Neuronal stem cell (in vitro differentiated cells): Measurements from ENCODE around the gene JSRP1.

ENCODE experiments used
- DNase-seq: peaks from one replicate; pipeline ENCODE4 v3.0.0-alpha.2; 2013; ENCODE audit warnings: low spot score
- H2AFZ ChIP-seq: one replicate; pipeline ENCODE4 v1.6.1; 2013; ENCODE audit warnings: mild to moderate bottlenecking, low read length, inconsistent platforms
- H2AK5ac ChIP-seq: 2 replicates; pipeline ENCODE4 v1.6.1; 2013; ENCODE audit warnings: low read depth, mild to moderate bottlenecking, inconsistent platforms, low read length, moderate library complexity, mixed read lengths
- H2BK120ac ChIP-seq: 2 replicates; pipeline ENCODE4 v1.6.1; 2013; ENCODE audit warnings: low read depth, mild to moderate bottlenecking, inconsistent platforms, low read length, moderate library complexity, mixed read lengths
- H2BK12ac ChIP-seq: one replicate; pipeline ENCODE4 v1.6.1; 2013; ENCODE audit warnings: low read length, inconsistent platforms
- H2BK15ac ChIP-seq: 2 replicates; pipeline ENCODE4 v1.6.1; 2013; ENCODE audit warnings: mild to moderate bottlenecking, low read length, inconsistent platforms, mixed read lengths
- H2BK5ac ChIP-seq: one replicate; pipeline ENCODE4 v1.6.1; 2013; ENCODE audit warnings: inconsistent platforms, mild to moderate bottlenecking, low read length, moderate library complexity
- H3K14ac ChIP-seq: one replicate; pipeline ENCODE4 v1.6.1; 2013; ENCODE audit warnings: low read length, inconsistent platforms
- H3K18ac ChIP-seq: 2 replicates; pipeline ENCODE4 v1.6.1; 2013; ENCODE audit warnings: low read length, inconsistent platforms
- H3K23ac ChIP-seq: 2 replicates; pipeline ENCODE4 v1.6.1; 2013; ENCODE audit warnings: low read depth, mild to moderate bottlenecking, mixed read lengths, low read length, inconsistent platforms; ENCODE audit not compliant: poor library complexity
- H3K27ac ChIP-seq: replicated peaks from 3 replicates; pipeline ENCODE4 v1.5.1; 2013; ENCODE audit warnings: low read length, inconsistent platforms
- H3K27me3 ChIP-seq, 3 experiments: 2 replicates each; pipeline ENCODE4 v1.6.1; 2013; ENCODE audit warnings: low read length in 3 of 3, mild to moderate bottlenecking in 2 of 3, inconsistent platforms in 1 of 3, low read depth in 1 of 3, mixed read lengths in 1 of 3, moderate library complexity in 1 of 3; ENCODE audit not compliant: control insufficient read depth in 3 of 3, insufficient read depth in 3 of 3
- H3K36me3 ChIP-seq, 2 donors: replicated peaks in 1 of 2; 2 replicates each; pipeline ENCODE4 v1.6.1; 2013; ENCODE audit warnings: low read length in 2 of 2; ENCODE audit not compliant: control insufficient read depth in 2 of 2, insufficient read depth in 2 of 2
- H3K4ac ChIP-seq: 2 replicates; pipeline ENCODE4 v1.6.1; 2013; ENCODE audit warnings: inconsistent platforms, mild to moderate bottlenecking, low read length, moderate library complexity
- H3K4me1 ChIP-seq, 2 donors: 1 replicate in 1 of 2; 2 replicates in 1 of 2; pipeline ENCODE4 v1.6.1; 2013; ENCODE audit warnings: low read length in 2 of 2, low read depth in 1 of 2; ENCODE audit not compliant: control insufficient read depth in 2 of 2, insufficient read depth in 1 of 2
- H3K4me2 ChIP-seq: one replicate; pipeline ENCODE4 v1.6.1; 2013; ENCODE audit warnings: mild to moderate bottlenecking, low read length, inconsistent platforms; ENCODE audit not compliant: insufficient read depth, poor library complexity, severe bottlenecking
- H3K4me3 ChIP-seq, 2 donors: 2 replicates each; pipeline ENCODE4 v1.5.1; 2013; ENCODE audit warnings: low read length in 2 of 2, mild to moderate bottlenecking in 2 of 2, inconsistent platforms in 1 of 2, moderate library complexity in 1 of 2
- H3K79me1 ChIP-seq: one replicate; pipeline ENCODE4 v1.6.1; 2013; ENCODE audit warnings: low read depth, mild to moderate bottlenecking, inconsistent platforms, low read length, moderate library complexity
- H3K9ac ChIP-seq: one replicate; pipeline ENCODE4 v1.6.1; 2013; ENCODE audit warnings: mild to moderate bottlenecking, low read depth, low read length, inconsistent platforms; ENCODE audit not compliant: poor library complexity
- H3K9me3 ChIP-seq, 2 donors: replicated peaks in 1 of 2; 2 replicates each; pipeline versions ENCODE3 to v1.6.1; 2013; ENCODE audit warnings: low read length in 2 of 2, mild to moderate bottlenecking in 2 of 2, inconsistent platforms in 1 of 2, low read depth in 1 of 2, mixed read lengths in 1 of 2, moderate library complexity in 1 of 2; ENCODE audit not compliant: control insufficient read depth in 2 of 2, insufficient read depth in 1 of 2
- H4K8ac ChIP-seq: one replicate; pipeline ENCODE4 v1.6.1; 2013; ENCODE audit warnings: low read depth, mild to moderate bottlenecking, inconsistent platforms, low read length, moderate library complexity
- H4K91ac ChIP-seq: one replicate; pipeline ENCODE4 v1.6.1; 2013; ENCODE audit warnings: low read length, low read depth, mild to moderate bottlenecking, inconsistent platforms; ENCODE audit not compliant: poor library complexity
- WGBS, 2 donors: extraction: QIAGEN DNeasy Blood & Tissue Kit; methylation state at CpG; one replicate each; pipeline ENCODE4 v1.1.7; 2013; ENCODE audit warnings: missing lambda C conversion rate in 2 of 2, mixed read lengths in 1 of 2; ENCODE audit not compliant: insufficient read length in 2 of 2, insufficient replicate concordance in 1 of 2; ENCODE audit errors: extremely low coverage in 2 of 2; 5-methylcytosine and 5-hydroxymethylcytosine counted together

JSRP1 gene

GRCh38 chr19:2239173-2239572 lies 17.0 kb downstream of the JSRP1 start:
- Histone ChIP-seq H3K36me3 (peaks cover 17 to 63% of the 10 kb centered on the region in 2 donors), H2AK5ac (no peak overlapping the region), H2BK12ac (no peak overlapping the region), H3K27ac (no peak overlapping the region), H3K4me3 (peak overlapping the region in 1 of 2 donors; percentile 60), H3K9ac (no peak overlapping the region), H2BK15ac (no peak overlapping the region), H2BK5ac (no peak overlapping the region), H4K8ac (no peak overlapping the region), H2AFZ (no peak overlapping the region), H3K23ac (no peak overlapping the region), H3K9me3 (no peaks in the 10 kb centered on the region), H3K14ac (no peak overlapping the region), H3K4me1 (peaks cover 25 to 30% of the 10 kb centered on the region in 2 donors), H3K27me3 (no peaks in the 10 kb centered on the region), H3K4ac (no peak overlapping the region), H4K91ac (no peak overlapping the region), H2BK120ac (no peak overlapping the region), H3K79me1 (peaks cover 45% of the 10 kb centered on the region), H3K4me2 (no peak overlapping the region), H3K18ac (no peak overlapping the region)
- no peak for DNase-seq
- WGBS, 2 donors: no CpG with 5 or more reads among the region's 10 CpGs

- Histone ChIP-seq H3K79me1 (peaks cover 40% of the 10 kb centered on the region), H4K8ac (no peak overlapping the region), H3K4me3 (peak overlapping the region in 1 of 2 donors; percentile 60), H2BK120ac (no peak overlapping the region), H2AFZ (no peak overlapping the region), H3K4me2 (peak overlapping the region; percentile 61), H2BK15ac (no peak overlapping the region), H3K9me3 (no peaks in the 10 kb centered on the region), H3K14ac (no peak overlapping the region), H3K36me3 (peaks cover 18 to 63% of the 10 kb centered on the region in 2 donors), H3K18ac (no peak overlapping the region), H3K23ac (no peak overlapping the region), H4K91ac (no peak overlapping the region), H2AK5ac (no peak overlapping the region), H3K9ac (peak overlapping the region; percentile 7), H2BK12ac (no peak overlapping the region), H3K4me1 (peaks cover 25 to 30% of the 10 kb centered on the region in 2 donors), H3K27me3 (no peaks in the 10 kb centered on the region), H3K4ac (no peak overlapping the region), H3K27ac (no peak overlapping the region), H2BK5ac (no peak overlapping the region)
- no CpG with 5 or more reads among the region's 6 CpGs for WGBS, 2 donors
- DNase-seq: no peak
Measured at GRCh38 chr19:2237869-2238153, 18.4 kb downstream of the JSRP1 start.

- DNase-seq: no peak
- Histone ChIP-seq H3K4me3 (peak overlapping the region; percentile 60 to 95), H2AK5ac (peak overlapping the region; percentile 94), H3K4me2 (peak overlapping the region; percentile 61), H4K8ac (peak overlapping the region; percentile 57), H3K14ac (peak overlapping the region; percentile 87), H3K9me3 (no peaks in the 10 kb centered on the region), H3K4ac (peak overlapping the region; percentile 80), H3K79me1 (peaks cover 36% of the 10 kb centered on the region), H2BK15ac (peak overlapping the region; percentile 93), H2AFZ (peak overlapping the region; percentile 95), H3K27ac (peak overlapping the region; percentile 97), H3K27me3 (no peaks in the 10 kb centered on the region), H3K23ac (peak overlapping the region; percentile 99), H3K36me3 (peaks cover 15 to 63% of the 10 kb centered on the region in 2 donors), H3K18ac (peak overlapping the region; percentile 99), H3K9ac (peak overlapping the region; percentile 97), H2BK120ac (no peak overlapping the region), H3K4me1 (peaks cover 25 to 30% of the 10 kb centered on the region in 2 donors), H4K91ac (no peak overlapping the region), H2BK12ac (no peak overlapping the region), H2BK5ac (peak overlapping the region; percentile 91)
- WGBS, 2 donors: no CpG with 5 or more reads among the region's 43 CpGs
Measured at GRCh38 chr19:2237051-2237868, 19.0 kb downstream of the JSRP1 start.

GRCh38 chr19:2236314-2237050 lies 19.7 kb downstream of the JSRP1 start, which contains the start of the genes PLEKHJ1 and SF3A2:
PLEKHJ1 (minus strand) TSS chr19:2236329; CDS start chr19:2236248, 81 bp downstream.
SF3A2 (plus strand) TSS chr19:2236824; CDS start chr19:2243419, 6,595 bp downstream.
- no CpG with 5 or more reads among the region's 80 CpGs for WGBS, 2 donors
- H2BK12ac ChIP-seq: peak within 1 kb of the TSS; percentile 52
- H4K91ac ChIP-seq: no peak within 1 kb of the TSS
- peak within 1 kb of the TSS; percentile 87 for H3K14ac ChIP-seq
- peak; percentile 98 for DNase-seq
- no peak within 1 kb of the TSS for H2BK120ac ChIP-seq
- H3K27me3 ChIP-seq: no peaks in the 10 kb centered on the region
- peak within 1 kb of the TSS; percentile 94 for H2AK5ac ChIP-seq
- peak within 1 kb of the TSS; percentile 57 for H4K8ac ChIP-seq
- H3K23ac ChIP-seq: peak within 1 kb of the TSS; percentile 99
- H3K4me3 ChIP-seq: peak within 1 kb of the TSS; percentile 60 to 95
- peak within 1 kb of the TSS; percentile 97 for H3K27ac ChIP-seq
- H3K4me1 ChIP-seq: peaks cover 23 to 30% of the 10 kb centered on the region in 2 donors
- peak within 1 kb of the TSS; percentile 97 for H3K9ac ChIP-seq
- H3K18ac ChIP-seq: peak within 1 kb of the TSS; percentile 100
- peaks cover 17 to 61% of the 10 kb centered on the region in 2 donors for H3K36me3 ChIP-seq
- H3K79me1 ChIP-seq: peaks cover 32% of the 10 kb centered on the region
- H3K9me3 ChIP-seq: no peaks in the 10 kb centered on the region
- peak within 1 kb of the TSS; percentile 91 for H2BK5ac ChIP-seq
- H3K4me2 ChIP-seq: peak within 1 kb of the TSS; percentile 92
- peak within 1 kb of the TSS; percentile 96 for H3K4ac ChIP-seq
- peak within 1 kb of the TSS; percentile 93 for H2BK15ac ChIP-seq
- peak within 1 kb of the TSS; percentile 95 for H2AFZ ChIP-seq
